GM23338 (cell line): ENCODE data around the gene UCP3. TPM values are rescaled to one million over a fixed set of nuclear protein-coding genes. Genes with fewer than 3 reads are reported as not detected.

ENCODE experiments used
- ATAC-seq: fragments of 200-7000 bp; cut with Tn5 transposase; 3 replicates; pipeline ENCODE4 v1.9.1; 2020
- DNase-seq: peaks from one replicate; pipeline ENCODE4 v3.0.0-alpha.2; 2015; ENCODE audit warnings: low spot score
- H2AFZ ChIP-seq: fragments of 200-600 bp; sonication (generic); 2 replicates; pipeline ENCODE4 v1.8.0; 2016; ENCODE audit warnings: antibody characterized with exemption, mild to moderate bottlenecking, moderate library complexity
- H3F3A ChIP-seq: fragments of 200-600 bp; sonication (generic); replicated peaks from 2 replicates; pipeline ENCODE4 v1.8.0; 2017; ENCODE audit warnings: antibody characterized with exemption, mixed run types, low read depth
- H3K27ac ChIP-seq: fragments of 200-600 bp; sonication (generic); 2 replicates; pipeline ENCODE4 v1.6.1; 2016; ENCODE audit warnings: low read depth
- H3K27me3 ChIP-seq: fragments of 200-600 bp; sonication (generic); 2 replicates; pipeline ENCODE4 v1.8.0; 2016; ENCODE audit warnings: mild to moderate bottlenecking, mixed run types, moderate library complexity; ENCODE audit not compliant: insufficient read depth
- H3K36me3 ChIP-seq: fragments of 200-600 bp; sonication (generic); 2 replicates; pipeline ENCODE4 v1.8.0; 2016; ENCODE audit warnings: mild to moderate bottlenecking; ENCODE audit not compliant: insufficient read depth
- H3K4me1 ChIP-seq: fragments of 200-600 bp; sonication (generic); 2 replicates; pipeline ENCODE4 v1.8.0; 2016; ENCODE audit warnings: mild to moderate bottlenecking, moderate library complexity; ENCODE audit not compliant: insufficient read depth
- H3K4me2 ChIP-seq: fragments of 200-600 bp; sonication (generic); 2 replicates; pipeline ENCODE4 v1.7.1; 2017; ENCODE audit warnings: mixed run types
- H3K4me3 ChIP-seq: fragments of 200-600 bp; sonication (generic); 2 replicates; pipeline ENCODE4 v1.6.1; 2016; ENCODE audit warnings: mixed run types
- H3K79me2 ChIP-seq: fragments of 200-600 bp; sonication (generic); replicated peaks from 2 replicates; pipeline ENCODE4 v1.8.0; 2017; ENCODE audit warnings: mild to moderate bottlenecking; ENCODE audit not compliant: insufficient read depth
- H3K9me2 ChIP-seq: fragments of 200-600 bp; sonication (generic); 2 replicates; pipeline ENCODE4 v1.8.0; 2017; ENCODE audit not compliant: insufficient read depth
- H4K20me1 ChIP-seq: fragments of 200-600 bp; sonication (generic); replicated peaks from 2 replicates; pipeline ENCODE4 v1.8.0; 2017; ENCODE audit warnings: mild to moderate bottlenecking; ENCODE audit not compliant: insufficient read depth
- H3K27ac Mint-ChIP-seq: 2 replicates; pipeline ENCODE4 v1.8.0; 2020; ENCODE audit warnings: inconsistent platforms, mild to moderate bottlenecking, moderate library complexity, mixed read lengths
- H3K27me3 Mint-ChIP-seq: 3 replicates; pipeline ENCODE4 v1.8.0; 2022; ENCODE audit warnings: low read depth, mild to moderate bottlenecking, moderate library complexity, mixed read lengths, inconsistent platforms; ENCODE audit not compliant: insufficient read depth, poor library complexity
- H3K36me3 Mint-ChIP-seq: 3 replicates; pipeline ENCODE4 v1.8.0; 2021; ENCODE audit warnings: low read depth, mild to moderate bottlenecking, inconsistent platforms, moderate library complexity, mixed read lengths
- H3K4me1 Mint-ChIP-seq: 3 replicates; pipeline ENCODE4 v1.8.0; 2020; ENCODE audit warnings: mild to moderate bottlenecking, inconsistent platforms, mixed read lengths
- H3K4me3 Mint-ChIP-seq: 3 replicates; pipeline ENCODE4 v1.8.0; 2021; ENCODE audit warnings: moderate library complexity, mild to moderate bottlenecking, inconsistent platforms, mixed read lengths
- H3K9me3 Mint-ChIP-seq: 3 replicates; pipeline ENCODE4 v1.8.0; 2020; ENCODE audit warnings: moderate library complexity, mild to moderate bottlenecking, inconsistent platforms, mixed read lengths
- CREB1 ChIP-seq: fragments of 250-450 bp; sonication (Bioruptor Pico); IDR thresholded peaks from 2 replicates; pipeline ENCODE4 v1.5.0; 2020; ENCODE audit warnings: low read depth, mild to moderate bottlenecking, moderate library complexity
- ETS1 ChIP-seq: IDR thresholded peaks from 2 replicates; pipeline ENCODE4 v1.6.1; 2016; ENCODE audit warnings: antibody characterized with exemption
- EZH2 ChIP-seq: fragments of 200-600 bp; sonication (generic); IDR thresholded peaks from one replicate; pipeline ENCODE4 v1.8.0; 2017; ENCODE audit warnings: antibody characterized with exemption, mild to moderate bottlenecking, low read depth; ENCODE audit not compliant: unreplicated experiment
- EZH2phosphoT487 ChIP-seq: fragments of 200-600 bp; sonication (generic); IDR thresholded peaks from one replicate; pipeline ENCODE4 v1.8.1; 2018; ENCODE audit warnings: antibody characterized with exemption; ENCODE audit not compliant: unreplicated experiment
- JUNB ChIP-seq: IDR thresholded peaks from one replicate; pipeline ENCODE4 v1.6.1; 2016; ENCODE audit warnings: antibody characterized with exemption; ENCODE audit not compliant: unreplicated experiment
- NANOG ChIP-seq: IDR thresholded peaks from 2 replicates; pipeline ENCODE4 v1.6.1; 2016; ENCODE audit warnings: antibody characterized with exemption, borderline replicate concordance
- REST ChIP-seq: IDR thresholded peaks from one replicate; pipeline ENCODE4 v1.6.1; 2018; ENCODE audit warnings: antibody characterized with exemption; ENCODE audit not compliant: unreplicated experiment
- STAT1 ChIP-seq: IDR thresholded peaks from one replicate; pipeline ENCODE4 v1.6.1; 2016; ENCODE audit warnings: antibody characterized with exemption; ENCODE audit not compliant: unreplicated experiment
- ZNF114 ChIP-seq: fragments of 250-450 bp; sonication (Bioruptor Pico); IDR thresholded peaks from 2 replicates; pipeline ENCODE4 v1.5.0; 2020; ENCODE audit warnings: mild to moderate bottlenecking, moderate library complexity
- ZNF331 ChIP-seq: fragments of 250-450 bp; sonication (Bioruptor Pico); IDR thresholded peaks from 2 replicates; pipeline ENCODE4 v1.5.0; 2020; ENCODE audit warnings: low read depth, mild to moderate bottlenecking, moderate library complexity
- ZNF462 ChIP-seq: fragments of 250-450 bp; sonication (Bioruptor Pico); IDR thresholded peaks from 2 replicates; pipeline ENCODE4 v1.5.0; 2020; ENCODE audit warnings: mild to moderate bottlenecking, moderate library complexity
- polyA plus RNA-seq: library from polyadenylated mRNA; unstranded; fragments of >200 nt; fragmentation: Nextera tagmentation; extraction: Ambion mirVana; gene quantifications from 2 replicates; pipeline ENCODE4 v1.2.1, GENCODE V29; 2016
- total RNA-seq: library from RNA; depleted of rRNA; stranded (reverse); fragments of >200 nt; shearing (Covaris generic); gene quantifications from 2 replicates; pipeline ENCODE4 v1.2.3, GENCODE V29; 2014

Gene UCP3
- total and polyA plus RNA-seq, 2 experiments from 2014 or later, result 0.21 to 0.40 TPM

- TF ChIP-seq ETS1 (no peak), EZH2 (no peak), ZNF114 (CRISPR knock-in tag) (no peak), JUNB (no peak)
Observed at GRCh38 chr11:74021998-74022397, 13.1 kb upstream of the UCP3 start (continued).

GRCh38 chr11:74020539-74020938 lies 11.7 kb upstream of the UCP3 start:
- ATAC-seq, result no peak
- no peak for DNase-seq
- no peaks in the 10 kb centered on the region for H4K20me1 ChIP-seq
- no peaks in the 10 kb centered on the region for H3K36me3 ChIP-seq
- H3K4me3 ChIP-seq, result no peak overlapping the region
- H2AFZ ChIP-seq, result no peak overlapping the region
- peaks cover 7% of the 10 kb centered on the region for H3K4me1 Mint-ChIP-seq
- peaks cover 3% of the 10 kb centered on the region for H3K27me3 Mint-ChIP-seq
- H3K79me2 ChIP-seq, result no peaks in the 10 kb centered on the region
- no peak overlapping the region for H3K27ac Mint-ChIP-seq
- H3K27me3 ChIP-seq, result no peaks in the 10 kb centered on the region
- H3K9me3 Mint-ChIP-seq, result no peaks in the 10 kb centered on the region
- H3K36me3 Mint-ChIP-seq, result peaks cover 13% of the 10 kb centered on the region
- H3K9me2 ChIP-seq, result no peaks in the 10 kb centered on the region; the same call in 1 of the 2 replicates
- TF ChIP-seq ZNF114 (CRISPR knock-in tag) (no peak), ZNF462 (CRISPR knock-in tag) (no peak), STAT1 (no peak), EZH2 (no peak), EZH2phosphoT487 (no peak), ZNF331 (CRISPR knock-in tag) (no peak), CREB1 (no peak), REST (no peak), JUNB (no peak), ETS1 (no peak), NANOG (no peak)
- no peak overlapping the region for H3K27ac ChIP-seq
- H3K4me3 Mint-ChIP-seq, result no peak overlapping the region
- H3F3A ChIP-seq, result no peaks in the 10 kb centered on the region
- no peak overlapping the region for H3K4me2 ChIP-seq
- H3K4me1 ChIP-seq, result no peaks in the 10 kb centered on the region
